Mononuclear cell (primary cell): ENCODE measurements around the gene GDPD1. TPM values are rescaled to one million over a fixed set of nuclear protein-coding genes. Genes with fewer than 3 reads are reported as not detected.

Experiments used
- total RNA-seq: library from RNA; depleted of rRNA; stranded (reverse); fragments of >200 nt; gene quantifications from one replicate; pipeline ENCODE4 v1.2.3, GENCODE V29; 2012

The GDPD1 gene
- total RNA-seq, 1 donor, result 0.84 TPM

Other genes with a start within 250 kb of the GDPD1 start
- 26.0 TPM for gene TRIM37, start 113.6 kb upstream of the GDPD1 start, total RNA-seq
- 6.3 TPM for gene SKA2, start 65.3 kb upstream of the GDPD1 start, total RNA-seq
- gene PRR11, start 64.8 kb upstream of the GDPD1 start, total RNA-seq, result 1.3 TPM
- gene SMG8, start 10.5 kb upstream of the GDPD1 start, total RNA-seq, result 11.9 TPM
- gene YPEL2, start 111.1 kb downstream of the GDPD1 start, total RNA-seq, result 70.9 TPM